GM12892 (cell line): ENCODE data around the gene SCUBE3.

ENCODE experiments used
- DNase-seq: peaks from one replicate; pipeline ENCODE4 v3.0.0; 2011; ENCODE audit not compliant: insufficient read length
- FAIRE-seq: peaks from 2 replicates; lab custom pipeline; 2011; peaks lifted over from hg19 to GRCh38; lab: Jason Lieb, UNC
- POLR2A ChIP-seq: IDR thresholded peaks from 2 replicates; pipeline ENCODE4 v1.6.1; 2011; ENCODE audit warnings: low read depth, low read length, control low read depth
- POLR2AphosphoS5 ChIP-seq: IDR thresholded peaks from 2 replicates; pipeline ENCODE4 v1.6.1; 2011; ENCODE audit warnings: low read depth, low read length, control low read depth
- TAF1 ChIP-seq: IDR thresholded peaks from 2 replicates; pipeline ENCODE4 v1.6.1; 2011; ENCODE audit warnings: low read depth, mild to moderate bottlenecking, control low read depth, low read length, borderline replicate concordance

Gene SCUBE3

GRCh38 chr6:35244551-35244950 lies 30.8 kb downstream of the SCUBE3 start:
- no peak for TF ChIP-seq TAF1
- no peak for TF ChIP-seq POLR2AphosphoS5
- TF ChIP-seq POLR2A: no peak
- no peak for FAIRE-seq
- DNase-seq: no peak

GRCh38 chr6:35247642-35248231 lies 34.0 kb downstream of the SCUBE3 start:
- DNase-seq: no peak
- FAIRE-seq: peak; percentile 76
- TF ChIP-seq POLR2AphosphoS5: no peak
- 0 out of 2 replicates have a peak, but pooled peaks have one; percentile 21 for TF ChIP-seq POLR2A

GRCh38 chr6:35248300-35248699 lies 34.5 kb downstream of the SCUBE3 start:
- FAIRE-seq (no peak), DNase-seq (no peak)
- TF ChIP-seq POLR2A (no peak), POLR2AphosphoS5 (no peak), TAF1 (no peak)

- FAIRE-seq: no peak
- no peak for TF ChIP-seq POLR2A
- no peak for TF ChIP-seq POLR2AphosphoS5
- no peak for TF ChIP-seq TAF1
- no peak for DNase-seq
Observed at GRCh38 chr6:35248965-35249364, 35.2 kb downstream of the SCUBE3 start.

- FAIRE-seq: no peak
- no peak for TF ChIP-seq POLR2AphosphoS5
- TF ChIP-seq POLR2A: no peak
- no peak for TF ChIP-seq TAF1
- DNase-seq: no peak
Observed at GRCh38 chr6:35251949-35252348, 38.2 kb downstream of the SCUBE3 start.

- no peak for DNase-seq
- no peak for FAIRE-seq
- no peak for TF ChIP-seq POLR2AphosphoS5
- no peak for TF ChIP-seq TAF1
- TF ChIP-seq POLR2A: no peak
Observed at GRCh38 chr6:35253249-35253648, 39.5 kb downstream of the SCUBE3 start.

GRCh38 chr6:35258336-35258735 lies 44.6 kb downstream of the SCUBE3 start:
- DNase-seq (no peak), FAIRE-seq (no peak)
- TF ChIP-seq POLR2A: no peak
- no peak for TF ChIP-seq POLR2AphosphoS5
- no peak for TF ChIP-seq TAF1

GRCh38 chr6:35258858-35259193 lies 45.1 kb downstream of the SCUBE3 start:
- TF ChIP-seq POLR2AphosphoS5 (no peak), POLR2A (no peak), TAF1 (no peak)
- no peak for DNase-seq
- FAIRE-seq: no peak

- TF ChIP-seq POLR2A: peak; percentile 39; the same call in 1 of the 2 replicates
- 0 out of 2 replicates have a peak, but pooled peaks have one; percentile 38 for TF ChIP-seq TAF1
- no peak; the same call in 1 of the 2 replicates for TF ChIP-seq POLR2AphosphoS5
- FAIRE-seq (peak; percentile 94), DNase-seq (peak; percentile 97)
Observed at GRCh38 chr6:35259194-35259947, 45.6 kb downstream of the SCUBE3 start, which contains the start of gene ZNF76. Gene ZNF76, plus strand, starts transcription at chr6:35259735. Its CDS starts 21,417 bp downstream, at chr6:35281152.

GRCh38 chr6:35259948-35260590 lies 46.3 kb downstream of the SCUBE3 start:
- no peak for TF ChIP-seq TAF1
- DNase-seq (peak; percentile 67), FAIRE-seq (peak; percentile 78)
